GM04503 (cell line): ENCODE results near the gene SMLR1.

Source experiments
- DNase-seq: peaks from one replicate; pipeline ENCODE4 v3.0.0-alpha.2; 2012; ENCODE audit warnings: low read depth

SMLR1 gene

GRCh38 chr6:130824978-130825694 lies 2.1 kb upstream of the SMLR1 start:
- no peak for DNase-seq

GRCh38 chr6:130825772-130826441 lies 1.3 kb upstream of the SMLR1 start:
- no peak for DNase-seq

GRCh38 chr6:130826442-130827246 lies 562 bp upstream of the SMLR1 start:
- no peak for DNase-seq

- no peak for DNase-seq
Measured at GRCh38 chr6:130829333-130829910, 2.2 kb downstream of the SMLR1 start.

- no peak for DNase-seq
Measured at GRCh38 chr6:130831607-130832006, 4.4 kb downstream of the SMLR1 start.

GRCh38 chr6:130833569-130833968 lies 6.4 kb downstream of the SMLR1 start:
- no peak for DNase-seq

- DNase-seq: no peak
Measured at GRCh38 chr6:130834482-130835251, 7.5 kb downstream of the SMLR1 start.

GRCh38 chr6:130836055-130836640 lies 8.9 kb downstream of the SMLR1 start:
- DNase-seq: no peak

GRCh38 chr6:130837067-130837466 lies 9.9 kb downstream of the SMLR1 start:
- DNase-seq: no peak

- no peak for DNase-seq
Measured at GRCh38 chr6:130838250-130838860, 11.1 kb downstream of the SMLR1 start.

- DNase-seq: no peak
Measured at GRCh38 chr6:130838951-130839350, 11.7 kb downstream of the SMLR1 start.

GRCh38 chr6:130839379-130839778 lies 12.2 kb downstream of the SMLR1 start:
- no peak for DNase-seq

- no peak for DNase-seq
Measured at GRCh38 chr6:130840050-130840449, 12.8 kb downstream of the SMLR1 start.

GRCh38 chr6:130841128-130841728 lies 14.0 kb downstream of the SMLR1 start:
- no peak for DNase-seq

GRCh38 chr6:130843575-130844320 lies 16.5 kb downstream of the SMLR1 start:
- no peak for DNase-seq

- no peak for DNase-seq
Measured at GRCh38 chr6:130846501-130846900, 19.3 kb downstream of the SMLR1 start.

GRCh38 chr6:130847001-130847910 lies 20.1 kb downstream of the SMLR1 start:
- DNase-seq: no peak

- DNase-seq: no peak
Measured at GRCh38 chr6:130848945-130849344, 21.7 kb downstream of the SMLR1 start.

GRCh38 chr6:130849594-130849993 lies 22.4 kb downstream of the SMLR1 start:
- DNase-seq: no peak
